HG02610 (cell line): ENCODE measurements around the gene PNPLA5.

ENCODE experiments used
- ATAC-seq: cut with Tn5 transposase; IDR thresholded peaks from one replicate; pipeline ENCODE4 v1.9.1; 2021; ENCODE audit warnings: mild to moderate bottlenecking, moderate library complexity; ENCODE audit not compliant: unreplicated experiment

PNPLA5 gene

GRCh38 chr22:43841742-43842141 lies 50.1 kb downstream of the PNPLA5 start:
- ATAC-seq: no peak

- no peak for ATAC-seq
These were observed 51.0 kb downstream of the PNPLA5 start for GRCh38 chr22:43840851-43841250.

- ATAC-seq: no peak
These were observed 51.4 kb downstream of the PNPLA5 start for GRCh38 chr22:43840431-43840830.

GRCh38 chr22:43839781-43840180 lies 52.0 kb downstream of the PNPLA5 start:
- ATAC-seq: no peak

- no peak for ATAC-seq
These were observed 53.1 kb downstream of the PNPLA5 start for GRCh38 chr22:43838571-43839307.

GRCh38 chr22:43838161-43838560 lies 53.7 kb downstream of the PNPLA5 start:
- no peak for ATAC-seq

- ATAC-seq: no peak
These were observed 54.1 kb downstream of the PNPLA5 start for GRCh38 chr22:43837666-43838065.

GRCh38 chr22:43835736-43836135 lies 56.1 kb downstream of the PNPLA5 start:
- no peak for ATAC-seq

GRCh38 chr22:43835166-43835565 lies 56.6 kb downstream of the PNPLA5 start:
- ATAC-seq: no peak

- ATAC-seq: no peak
These were observed 58.2 kb downstream of the PNPLA5 start for GRCh38 chr22:43833286-43834240.

GRCh38 chr22:43832393-43833265 lies 59.2 kb downstream of the PNPLA5 start:
- no peak for ATAC-seq

GRCh38 chr22:43831561-43832392 lies 60.0 kb downstream of the PNPLA5 start:
- ATAC-seq: no peak

- ATAC-seq: no peak
These were observed 60.8 kb downstream of the PNPLA5 start for GRCh38 chr22:43830931-43831560.

- no peak for ATAC-seq
These were observed 61.6 kb downstream of the PNPLA5 start for GRCh38 chr22:43829904-43830851.
